Measurements from ENCODE around the gene ACOT12. TPM values are rescaled to one million over a fixed set of nuclear protein-coding genes. Genes with fewer than 3 reads are reported as not detected.

The ACOT12 gene
- total RNA-seq, 1 experiment from 2014 or later, result not detected

GRCh38 chr5:81427566-81427965, 33.6 kb upstream of the ACOT12 start:
- Histone ChIP-seq H3K23me2 (ENCODE audit: insufficient read length, low read depth, low read length, poor library complexity, severe bottlenecking) (no peaks in the 10 kb centered on the region), H4K8ac (replicated peaks; ENCODE audit: insufficient read length, low read depth, low read length) (no peak overlapping the region), H3K14ac (ENCODE audit: insufficient read depth, low read length) (no peak overlapping the region), H2BK15ac (ENCODE audit: low read depth, low read length) (no peak overlapping the region; the same call in 1 of the 2 replicates), H3K4me2 (ENCODE audit: insufficient read depth, insufficient read length, low read length) (no peak overlapping the region), H3K27ac (ENCODE audit: insufficient read length, low read depth, low read length) (no peak overlapping the region), H4K20me1 (ENCODE audit: control insufficient read depth, insufficient read depth, insufficient read length) (no peaks in the 10 kb centered on the region), H4K91ac (ENCODE audit: insufficient read length, low read depth, low read length) (no peak overlapping the region), H3K79me2 (ENCODE audit: insufficient read depth, low read length) (no peaks in the 10 kb centered on the region), H3K23ac (ENCODE audit: insufficient read length, low read depth, low read length) (no peak overlapping the region), H3K79me1 (ENCODE audit: insufficient read depth, low read depth, low read length, poor library complexity, severe bottlenecking) (no peaks in the 10 kb centered on the region), H3K27me3 (ENCODE audit: insufficient read depth, low read length) (no peaks in the 10 kb centered on the region), H2BK20ac (ENCODE audit: low read depth, low read length, poor library complexity, severe bottlenecking) (no peak overlapping the region), H3K4me1 (ENCODE audit: insufficient read depth, low read length) (peaks cover 4% of the 10 kb centered on the region; the same call in 1 of the 2 replicates), H3K56ac (ENCODE audit: insufficient read length, low read depth, low read length) (no peak overlapping the region), H3K18ac (ENCODE audit: insufficient read length, low read depth, low read length) (no peak overlapping the region), H3K4ac (ENCODE audit: low read depth, low read length) (no peak overlapping the region), H3T11ph (ENCODE audit: low read length) (no peak overlapping the region), H2BK12ac (ENCODE audit: insufficient read length, low read depth, low read length) (no peak overlapping the region), H3K9me3 (ENCODE audit: control insufficient read depth, low read depth, low read length) (no peaks in the 10 kb centered on the region), H3K9ac (ENCODE audit: extremely low read depth, insufficient read length, low read length) (no peak overlapping the region), H2AK5ac (ENCODE audit: insufficient read length, low read length) (no peak overlapping the region), H2BK5ac (ENCODE audit: insufficient read length, low read length) (no peak overlapping the region), H4K5ac (ENCODE audit: insufficient read length, low read depth, low read length) (no peak overlapping the region), H2AFZ (ENCODE audit: low read length) (no peak overlapping the region), H2BK120ac (ENCODE audit: low read depth, low read length, poor library complexity, severe bottlenecking) (no peak overlapping the region)
- H3K27ac Mint-ChIP-seq, result no peak overlapping the region
- no peak overlapping the region for H3K4me3 Mint-ChIP-seq
- no peak for DNase-seq
- no peaks in the 10 kb centered on the region for H3K27me3 Mint-ChIP-seq (ENCODE audit: low read depth)
- no peak for TF ChIP-seq CTCF (conservative IDR thresholded peaks at IDR 0.05)
- H3K9me3 Mint-ChIP-seq, result no peaks in the 10 kb centered on the region
- peaks cover 2 to 5% (median 4%) of the 10 kb centered on the region in 3 experiments; a peak in 5 of 7 replicates for H3K36me3 Mint-ChIP-seq (ENCODE audit: insufficient read depth in 1 of 3, low read depth in 3 of 3)
- peaks cover 7 to 9% of the 10 kb centered on the region in 2 experiments for H3K4me1 Mint-ChIP-seq
- WGBS (ENCODE audit: extremely low coverage, insufficient read length, low lambda C conversion rate), result no CpG with 5 or more reads among the region's 1 CpG

All from H9 (cell line).